ENCODE measurements around the gene LMX1A.

The LMX1A gene

DNA sequence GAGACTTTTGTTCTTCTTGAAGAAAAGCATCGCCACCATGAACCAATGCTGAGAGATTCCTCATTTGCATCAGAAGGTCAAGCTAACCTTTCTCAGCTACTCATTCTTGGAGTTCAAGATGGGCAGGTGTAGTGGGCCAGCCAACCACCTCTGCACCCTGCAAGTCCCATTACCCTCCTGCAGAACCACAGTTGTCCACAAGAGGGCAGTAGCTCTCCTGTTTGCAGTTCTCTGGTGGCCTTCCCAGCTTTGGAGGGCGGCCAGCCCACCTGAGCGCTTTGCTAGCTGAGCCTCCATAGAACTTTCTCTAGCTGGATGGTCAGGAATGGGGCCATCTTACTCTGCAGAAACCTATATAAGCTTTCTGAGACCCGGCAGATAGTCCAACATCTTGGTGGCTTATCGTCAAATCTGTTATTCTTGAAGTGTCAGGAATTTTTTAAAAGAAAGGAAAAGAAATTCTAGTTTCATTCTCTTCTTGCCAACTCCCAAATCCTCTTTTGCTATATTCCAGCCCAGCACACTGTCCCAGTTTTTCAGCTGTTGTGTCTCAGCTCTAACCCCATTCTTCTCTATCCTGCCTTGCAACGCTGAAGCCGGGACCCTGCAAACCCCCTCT is 11.0 kb upstream of the LMX1A start:
- DNase-seq (ENCODE audit: low read depth in 2 of 2) = peak; percentile 60 to 61

GRCh38 chr1:165365341-165365740 is 8.8 kb upstream of the LMX1A start:
- no peak for DNase-seq (ENCODE audit: low read depth in 2 of 2)

DNA sequence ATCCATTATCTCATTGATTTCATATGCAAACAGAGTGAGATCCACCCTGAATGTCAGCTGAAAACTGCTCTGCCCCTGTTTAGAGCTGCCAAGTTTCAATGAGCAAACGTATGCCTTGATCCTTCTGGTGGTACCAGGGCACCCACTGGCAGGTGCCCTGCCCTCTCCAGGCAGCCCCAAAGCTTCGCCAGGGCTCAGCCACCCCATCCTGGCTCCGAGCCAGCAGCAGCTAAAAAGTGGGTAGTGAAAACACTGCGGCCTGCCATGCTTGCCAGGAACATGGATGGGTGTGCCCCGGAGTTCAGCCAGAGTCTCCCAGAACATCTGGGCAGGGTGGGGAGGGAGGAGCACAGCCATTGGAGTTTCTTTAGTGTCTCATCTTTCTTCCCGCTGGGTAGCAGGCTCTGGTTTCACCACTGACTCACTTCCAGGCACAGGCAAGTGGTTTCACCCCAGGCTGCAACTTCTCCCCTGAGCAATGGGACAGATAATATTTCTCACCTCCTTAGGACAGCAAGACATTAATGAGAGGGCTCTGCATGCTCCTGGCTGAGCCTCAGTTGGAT is 8.1 kb upstream of the LMX1A start:
- DNase-seq (ENCODE audit: low read depth in 2 of 2) = no peak

DNA sequence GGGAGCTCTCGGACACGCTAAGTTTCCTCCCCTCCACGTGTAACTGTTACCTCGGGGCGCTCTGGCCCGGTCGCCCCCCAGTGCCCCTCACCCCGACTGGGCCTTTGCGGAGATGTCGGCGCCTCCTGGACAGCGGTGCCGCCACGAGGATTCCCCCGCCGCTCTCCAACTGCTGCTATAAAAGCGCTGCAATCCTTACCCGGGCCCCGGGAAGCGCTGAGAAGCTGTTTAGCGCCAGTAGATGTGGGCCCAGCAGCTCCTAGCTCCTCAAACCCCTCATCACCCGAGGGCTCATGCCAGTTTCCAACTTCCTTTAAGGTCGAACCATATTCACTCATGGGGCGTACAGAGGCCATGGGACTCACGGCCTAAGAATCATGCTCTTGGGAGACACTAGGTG is 361 bp upstream of the LMX1A start:
- DNase-seq (ENCODE audit: low read depth in 2 of 2) = no peak

- no peak for DNase-seq (ENCODE audit: low read depth in 2 of 2)
These were observed 1.2 kb downstream of the LMX1A start for GRCh38 chr1:165355139-165355976.

- no peak for DNase-seq (ENCODE audit: low read depth in 2 of 2)
These were observed 1.8 kb downstream of the LMX1A start for GRCh38 chr1:165354739-165355138.

DNA sequence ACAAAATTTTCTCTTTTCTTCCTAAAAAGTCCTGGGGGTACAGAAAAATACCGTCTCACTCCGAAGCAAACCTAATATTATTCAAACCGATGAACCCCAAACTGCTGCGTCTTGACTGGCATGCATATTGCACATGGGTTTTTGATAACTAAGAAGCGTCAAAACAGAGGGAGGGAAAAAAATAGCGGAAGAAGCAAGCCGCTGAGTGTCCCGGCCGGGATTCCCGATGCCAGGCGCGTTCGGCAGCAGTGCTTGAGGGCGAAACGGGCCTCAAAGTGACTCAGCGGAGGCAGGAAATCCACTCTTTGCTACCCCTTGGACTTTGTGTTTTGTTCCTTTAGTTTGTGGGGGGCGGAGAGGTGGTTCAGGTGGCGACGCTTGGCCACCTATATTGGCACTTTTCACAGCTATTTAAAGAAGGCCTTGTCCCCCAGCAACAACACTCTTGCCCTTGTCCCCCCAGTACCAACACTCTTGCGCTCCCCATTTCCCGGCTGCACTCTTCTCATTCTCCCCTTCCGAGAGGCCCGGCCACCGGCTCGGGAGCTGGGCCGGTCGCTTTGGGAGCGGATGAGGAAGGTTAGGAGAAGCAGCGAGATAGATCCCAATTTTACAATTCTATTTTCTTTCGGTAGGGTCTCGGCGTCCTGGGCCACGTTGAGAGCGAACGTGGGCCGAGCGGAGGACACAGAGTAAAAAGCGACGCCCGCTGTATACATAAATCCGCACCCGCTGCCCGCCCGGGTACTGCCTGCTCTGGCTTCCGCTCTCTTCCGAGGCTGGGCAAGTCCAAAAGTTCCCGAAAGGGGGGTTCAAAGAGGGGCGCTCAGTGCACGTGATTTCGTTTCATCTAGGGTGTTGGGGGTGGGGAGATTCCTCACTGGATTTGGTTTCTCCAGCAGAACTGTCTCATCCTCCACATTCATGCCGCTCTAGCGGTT is 2.5 kb downstream of the LMX1A start:
- DNase-seq (ENCODE audit: low read depth in 2 of 2) = no peak

DNA sequence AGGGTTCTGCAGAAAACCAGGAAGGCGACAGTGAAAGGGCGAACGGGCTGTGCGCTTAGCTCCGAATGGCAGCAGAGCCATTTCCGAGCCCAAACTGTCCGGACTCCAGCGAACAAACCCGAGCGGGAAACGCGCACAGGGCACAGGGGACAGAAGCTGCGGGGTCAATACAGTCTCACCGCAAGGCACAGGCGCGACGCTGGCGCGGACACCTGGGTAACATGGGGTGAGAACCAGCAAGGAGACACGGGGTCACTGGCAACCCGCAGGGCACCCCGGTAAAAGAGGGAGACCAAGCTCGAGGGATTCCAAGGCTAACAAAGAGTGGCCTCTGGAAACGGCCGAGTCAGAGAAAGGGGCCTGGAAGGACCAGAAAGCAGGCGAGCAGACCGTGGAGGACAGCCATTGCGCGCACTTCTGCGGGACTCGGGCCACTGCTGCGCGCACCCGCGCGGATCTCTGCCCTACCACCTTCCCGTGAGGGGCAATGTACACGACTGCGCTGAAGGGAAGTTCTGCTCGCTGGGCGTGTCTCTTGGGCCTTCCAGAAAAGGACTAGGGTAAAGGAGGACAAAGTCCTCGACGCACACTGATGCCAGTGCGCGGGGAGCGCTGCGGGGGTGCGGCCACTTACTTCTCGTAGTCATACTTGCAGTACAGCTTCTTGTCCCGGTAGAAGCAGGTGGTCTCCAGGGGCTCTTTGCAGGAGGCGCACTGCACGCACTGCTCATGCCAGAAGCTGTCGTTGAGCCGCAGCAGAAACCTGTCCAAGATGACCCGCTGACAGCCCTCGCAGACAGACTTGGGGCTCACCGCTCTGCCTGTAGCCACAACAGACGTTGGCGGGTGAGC is 3.8 kb downstream of the LMX1A start:
- no peak for DNase-seq (ENCODE audit: low read depth in 2 of 2)

- no peak for DNase-seq (ENCODE audit: low read depth in 2 of 2)
These were observed 4.6 kb downstream of the LMX1A start for GRCh38 chr1:165351863-165352441.

- DNase-seq (ENCODE audit: low read depth in 2 of 2) = no peak
These were observed 5.7 kb downstream of the LMX1A start for GRCh38 chr1:165350840-165351239.

DNA sequence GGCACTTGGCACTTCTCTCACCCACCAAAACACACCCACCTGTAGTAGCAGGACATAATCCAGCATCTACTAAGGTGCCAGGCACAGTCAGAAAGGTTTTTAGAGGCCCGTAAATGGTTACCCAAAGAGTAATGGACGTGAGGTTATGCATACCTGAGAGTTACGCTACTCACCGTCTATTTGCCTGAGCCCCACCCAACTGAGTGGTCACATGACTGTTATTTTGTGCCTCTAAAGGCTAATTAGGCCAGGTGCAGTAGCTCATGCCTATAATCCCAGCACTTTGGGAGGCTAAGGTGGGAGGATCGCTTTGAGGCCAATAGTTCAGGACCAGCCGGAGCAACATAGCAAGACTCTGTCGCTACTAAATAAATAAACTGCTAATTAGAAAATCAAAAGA is 11.0 kb downstream of the LMX1A start:
- DNase-seq (ENCODE audit: low read depth in 2 of 2) = no peak

GRCh38 chr1:165344736-165345135 is 11.8 kb downstream of the LMX1A start:
- no peak for DNase-seq (ENCODE audit: low read depth in 2 of 2)

DNA sequence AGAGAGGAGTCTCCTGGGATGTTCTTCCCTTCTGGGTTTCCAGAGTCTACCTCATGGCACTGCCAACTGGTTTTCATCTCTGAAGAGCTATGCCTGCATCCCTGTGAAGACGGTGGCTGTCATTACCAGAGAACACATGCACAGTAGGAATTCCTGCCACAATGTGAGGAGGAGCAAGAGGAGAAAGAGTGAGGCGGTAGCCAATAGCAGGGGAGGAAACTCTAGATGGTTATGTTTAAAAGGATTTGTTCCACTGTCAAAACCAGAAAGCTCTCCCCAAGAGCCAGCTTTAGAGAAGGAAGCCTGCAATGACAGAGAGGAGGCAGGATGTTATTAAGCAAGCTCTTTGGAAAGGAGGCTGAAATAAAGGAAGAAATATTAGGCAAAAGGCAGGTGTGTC is 12.3 kb downstream of the LMX1A start:
- no peak for DNase-seq (ENCODE audit: low read depth in 2 of 2)

GRCh38 chr1:165342587-165342986 is 13.9 kb downstream of the LMX1A start:
- no peak for DNase-seq (ENCODE audit: low read depth in 2 of 2)

- DNase-seq (ENCODE audit: low read depth in 2 of 2) = no peak
These were observed 14.3 kb downstream of the LMX1A start for GRCh38 chr1:165342168-165342567.

- no peak for DNase-seq (ENCODE audit: low read depth in 2 of 2)
These were observed 17.4 kb downstream of the LMX1A start for GRCh38 chr1:165339164-165339563.

DNA sequence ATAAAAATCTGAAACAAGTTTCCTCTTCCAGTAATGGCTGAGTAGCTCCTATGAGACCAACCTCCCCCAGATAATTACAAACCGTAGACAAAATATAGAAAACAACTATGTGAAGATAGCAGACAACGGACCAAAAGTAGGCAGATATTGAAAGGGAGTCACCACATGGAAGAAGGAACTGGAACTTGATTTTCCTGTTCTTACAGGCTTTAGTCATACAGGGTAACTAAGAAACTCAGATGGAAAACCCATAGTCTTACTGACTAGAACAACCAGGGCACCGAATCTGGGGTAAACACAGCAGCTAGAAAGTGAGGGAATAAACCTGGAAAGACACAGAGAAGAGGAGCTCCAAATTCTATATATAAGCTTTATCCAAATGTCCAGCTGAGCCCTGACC is 26.0 kb downstream of the LMX1A start:
- DNase-seq (ENCODE audit: low read depth in 2 of 2) = no peak

DNA sequence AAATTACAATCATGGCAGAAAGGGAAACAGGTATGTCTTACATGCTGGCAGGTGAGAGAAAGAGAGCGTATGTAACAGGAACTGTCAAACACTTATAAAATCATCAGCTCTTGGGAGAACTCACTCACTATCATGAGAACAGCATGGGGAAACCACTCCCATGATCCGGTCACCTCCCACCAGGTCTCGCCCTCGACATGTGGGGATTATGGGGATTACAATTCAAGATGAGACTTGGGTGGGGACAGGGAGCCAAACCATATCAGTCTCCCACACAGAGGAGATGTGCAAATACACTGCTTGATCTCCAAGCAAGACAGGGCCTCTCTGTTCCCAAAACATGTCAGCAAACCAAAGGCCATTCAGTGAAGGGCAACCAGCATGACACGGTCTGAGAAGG is 27.4 kb downstream of the LMX1A start:
- no peak for DNase-seq (ENCODE audit: low read depth in 2 of 2)

GRCh38 chr1:165328136-165328535 is 28.4 kb downstream of the LMX1A start:
- no peak for DNase-seq (ENCODE audit: low read depth in 2 of 2)

GRCh38 chr1:165327538-165327937 is 29.0 kb downstream of the LMX1A start:
- DNase-seq (ENCODE audit: low read depth in 2 of 2) = no peak

Measured in stimulated activated CD4-positive, alpha-beta T cell treated with anti-CD3 and anti-CD28 coated beads, Interleukin-1b, Interleukin-23, amount 100 ng/mL, for 1 hour (primary cell).